Measurements from ENCODE around the gene NOG. TPM values are rescaled to one million over a fixed set of nuclear protein-coding genes. Genes with fewer than 3 reads are reported as not detected.

Gene NOG
- total RNA-seq, 4 donors from 2014 or later = 0.81 to 1.4 (median 1.1) TPM; not detected in 1

- intact Hi-C loops (cut with DNase I) = no loop called here
- no peak for TF ChIP-seq POLR2A (IDR thresholded peaks at IDR 0.05)
- TF ChIP-seq CTCF (IDR thresholded peaks at IDR 0.05) = no peak
- Histone ChIP-seq H3K4me1 (peaks cover 20 to 24% of the 10 kb centered on the region in 2 donors), H3K27ac (no peak overlapping the region), H3K9me3 (no peaks in the 10 kb centered on the region), H3K36me3 (no peaks in the 10 kb centered on the region), H3K27me3 (no peaks in the 10 kb centered on the region), H3K4me3 (replicated peaks in 1 of 3) (no peak overlapping the region)
- WGBS, 2 donors = 100% methylated on average over 1 of the region's 1 CpG
- DNase-seq = no peak
Measured at GRCh38 chr17:56600256-56600655, 6.8 kb downstream of the NOG start.

GRCh38 chr17:56601591-56601990, 8.1 kb downstream of the NOG start:
- peaks cover 10 to 15% of the 10 kb centered on the region in 2 donors for H3K4me1 ChIP-seq

GRCh38 chr17:56602292-56603130, 9.0 kb downstream of the NOG start:
- no peak overlapping the region for H3K4me3 ChIP-seq (replicated peaks in 1 of 3)
- H3K36me3 ChIP-seq = no peaks in the 10 kb centered on the region
- H3K4me1 ChIP-seq = peaks cover 2 to 5% of the 10 kb centered on the region in 2 donors
- WGBS, 2 donors = 80 to 88% methylated on average over 8 of the region's 8 CpGs
- no peak for TF ChIP-seq POLR2A (IDR thresholded peaks at IDR 0.05)
- no peak for TF ChIP-seq CTCF (IDR thresholded peaks at IDR 0.05)
- no peak overlapping the region for H3K27ac ChIP-seq
- H3K9me3 ChIP-seq = no peaks in the 10 kb centered on the region
- intact Hi-C loops (cut with DNase I) = no loop called here
- H3K27me3 ChIP-seq = no peaks in the 10 kb centered on the region
- no peak for DNase-seq

More at GRCh38 chr17:56601591-56601990, 8.1 kb downstream of the NOG start:
- no peak for TF ChIP-seq CTCF (IDR thresholded peaks at IDR 0.05)
- no peak for TF ChIP-seq POLR2A (IDR thresholded peaks at IDR 0.05)
- intact Hi-C loops (cut with DNase I) = no loop called here
- Histone ChIP-seq H3K4me3 (replicated peaks in 1 of 3) (no peak overlapping the region), H3K36me3 (no peaks in the 10 kb centered on the region), H3K9me3 (no peaks in the 10 kb centered on the region), H3K27me3 (no peaks in the 10 kb centered on the region), H3K27ac (no peak overlapping the region)
- DNase-seq = no peak
- 81 to 97% methylated on average over 1 of the region's 1 CpG for WGBS, 2 donors

- WGBS, 2 donors = 72 to 74% methylated on average over 7 of the region's 7 CpGs
- Histone ChIP-seq H3K9me3 (no peaks in the 10 kb centered on the region), H3K27me3 (no peaks in the 10 kb centered on the region), H3K4me1 (no peaks in the 10 kb centered on the region), H3K4me3 (replicated peaks in 1 of 3) (no peak overlapping the region), H3K27ac (no peak overlapping the region), H3K36me3 (no peaks in the 10 kb centered on the region)
- TF ChIP-seq CTCF (IDR thresholded peaks at IDR 0.05) (no peak), POLR2A (IDR thresholded peaks at IDR 0.05) (no peak)
- intact Hi-C loops (cut with DNase I) = no loop called here
- no peak for DNase-seq
Measured at GRCh38 chr17:56603486-56604238, 10.2 kb downstream of the NOG start.
